Lower lobe of right lung (tissue), 2 donors: Measurements from ENCODE around the gene ZGRF1. TPM values are rescaled to one million over a fixed set of nuclear protein-coding genes. Genes with fewer than 3 reads are reported as not detected.
"Not testable (repeated sequence)": the region's sequence is repeated elsewhere in the genome, so short reads cannot be mapped to it uniquely, and the experiment has no call there.

Experiments
- ATAC-seq, 2 donors: fragments of 200-7000 bp; cut with Tn5 transposase; one replicate each; pipeline ENCODE4 v1.9.1; 2020 to 2022; ENCODE audit warnings: mild to moderate bottlenecking in 2 of 2, moderate library complexity in 2 of 2
- DNase-seq: peaks from one replicate; pipeline ENCODE4 v3.0.0-alpha.2; 2020
- H3K27ac ChIP-seq: fragments of 200-600 bp; one replicate; pipeline ENCODE4 v1.8.0; 2022
- H3K27me3 ChIP-seq: fragments of 200-600 bp; one replicate; pipeline ENCODE4 v1.8.0; 2022; ENCODE audit warnings: low read depth
- H3K36me3 ChIP-seq: fragments of 200-600 bp; one replicate; pipeline ENCODE4 v1.8.0; 2022; ENCODE audit warnings: mild to moderate bottlenecking
- H3K4me1 ChIP-seq: fragments of 200-600 bp; one replicate; pipeline ENCODE4 v1.8.0; 2022
- H3K4me3 ChIP-seq: fragments of 200-600 bp; one replicate; pipeline ENCODE4 v1.8.0; 2022; ENCODE audit warnings: mild to moderate bottlenecking
- H3K9me3 ChIP-seq: fragments of 200-600 bp; one replicate; pipeline ENCODE4 v1.8.0; 2022
- intact Hi-C: fragments of 100-400 bp; cut with DNase I; formaldehyde crosslinking; loops from one replicate; pipeline ENCODE4 v1.11.0; 2022
- total RNA-seq: library from RNA; stranded (reverse); fragmentation: NEBNext Ultra II Directional; extraction: Animal tissue kit (Norgen Biotek cat#: 25700); gene quantifications from one replicate; pipeline ENCODE4 v1.2.1, GENCODE V29; 2021
- TF ChIP-seq, protein P1 (sequence below): fragments of 200-600 bp; IDR thresholded peaks from one replicate; pipeline ENCODE4 v1.8.0; 2022; ENCODE audit warnings: antibody characterized with exemption, mild to moderate bottlenecking
- donor health status: DM: no; HTN: yes; CAD: no; lungs with severe emphysema.

ZGRF1 gene
- total RNA-seq, 1 donor from 2014 or later: 5.7 TPM

GRCh38 chr4:112560084-112560483 is 76.6 kb downstream of the ZGRF1 start:
- H3K27ac ChIP-seq: no peak overlapping the region
- DNase-seq (no peak), ATAC-seq (no peak)
- H3K4me3 ChIP-seq: no peak overlapping the region
- no peaks in the 10 kb centered on the region for H3K36me3 ChIP-seq
- TF ChIP-seq, protein P1, sequence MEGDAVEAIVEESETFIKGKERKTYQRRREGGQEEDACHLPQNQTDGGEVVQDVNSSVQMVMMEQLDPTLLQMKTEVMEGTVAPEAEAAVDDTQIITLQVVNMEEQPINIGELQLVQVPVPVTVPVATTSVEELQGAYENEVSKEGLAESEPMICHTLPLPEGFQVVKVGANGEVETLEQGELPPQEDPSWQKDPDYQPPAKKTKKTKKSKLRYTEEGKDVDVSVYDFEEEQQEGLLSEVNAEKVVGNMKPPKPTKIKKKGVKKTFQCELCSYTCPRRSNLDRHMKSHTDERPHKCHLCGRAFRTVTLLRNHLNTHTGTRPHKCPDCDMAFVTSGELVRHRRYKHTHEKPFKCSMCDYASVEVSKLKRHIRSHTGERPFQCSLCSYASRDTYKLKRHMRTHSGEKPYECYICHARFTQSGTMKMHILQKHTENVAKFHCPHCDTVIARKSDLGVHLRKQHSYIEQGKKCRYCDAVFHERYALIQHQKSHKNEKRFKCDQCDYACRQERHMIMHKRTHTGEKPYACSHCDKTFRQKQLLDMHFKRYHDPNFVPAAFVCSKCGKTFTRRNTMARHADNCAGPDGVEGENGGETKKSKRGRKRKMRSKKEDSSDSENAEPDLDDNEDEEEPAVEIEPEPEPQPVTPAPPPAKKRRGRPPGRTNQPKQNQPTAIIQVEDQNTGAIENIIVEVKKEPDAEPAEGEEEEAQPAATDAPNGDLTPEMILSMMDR: no peak
- H3K27me3 ChIP-seq: no peaks in the 10 kb centered on the region
- no peaks in the 10 kb centered on the region for H3K4me1 ChIP-seq
- H3K9me3 ChIP-seq: no peaks in the 10 kb centered on the region
- intact Hi-C loops: no loop called here

DNA sequence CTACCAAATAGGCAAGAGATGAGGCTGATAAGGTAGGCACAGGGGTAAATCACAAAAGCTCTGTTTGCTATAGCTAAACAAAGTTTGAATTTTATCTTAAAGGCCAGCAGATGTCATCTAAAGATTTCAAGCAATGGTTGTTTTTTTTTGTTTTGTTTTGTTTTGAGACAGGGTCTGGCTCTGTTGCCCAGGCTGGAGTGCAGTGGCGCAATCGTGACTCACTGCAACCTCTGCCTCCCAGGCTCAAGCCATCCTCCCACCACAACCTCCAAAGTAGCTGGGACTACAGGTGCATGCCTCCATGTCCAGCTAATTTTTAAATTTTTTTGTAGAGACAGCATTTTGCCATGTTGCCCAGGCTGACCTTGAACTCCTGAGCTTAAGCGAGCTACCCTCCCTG is 77.7 kb downstream of the ZGRF1 start:
- TF ChIP-seq, protein P1: no peak
- H3K9me3 ChIP-seq: no peaks in the 10 kb centered on the region
- H3K36me3 ChIP-seq: no peaks in the 10 kb centered on the region
- H3K27ac ChIP-seq: no peak overlapping the region
- H3K27me3 ChIP-seq: no peaks in the 10 kb centered on the region
- no peak overlapping the region for H3K4me3 ChIP-seq
- no peaks in the 10 kb centered on the region for H3K4me1 ChIP-seq
- DNase-seq (no peak), ATAC-seq (no peak)
- intact Hi-C loops: no loop called here

GRCh38 chr4:112557676-112558411 is 78.9 kb downstream of the ZGRF1 start:
- no peaks in the 10 kb centered on the region for H3K36me3 ChIP-seq
- ATAC-seq (no peak), DNase-seq (no peak)
- no peaks in the 10 kb centered on the region for H3K27me3 ChIP-seq
- no peaks in the 10 kb centered on the region for H3K4me1 ChIP-seq
- no peak overlapping the region for H3K4me3 ChIP-seq
- TF ChIP-seq, protein P1: no peak
- H3K27ac ChIP-seq: no peak overlapping the region
- intact Hi-C loops: no loop called here
- H3K9me3 ChIP-seq: no peaks in the 10 kb centered on the region

GRCh38 chr4:112554271-112554670 is 82.4 kb downstream of the ZGRF1 start:
- ATAC-seq, H3K36me3 ChIP-seq, H3K4me1 ChIP-seq, H3K27ac ChIP-seq, intact Hi-C loops, H3K4me3 ChIP-seq, H3K27me3 ChIP-seq, H3K9me3 ChIP-seq, DNase-seq: not testable (repeated sequence)

GRCh38 chr4:112552668-112553067 is 84.0 kb downstream of the ZGRF1 start:
- Histone ChIP-seq H3K9me3 (no peaks in the 10 kb centered on the region), H3K4me3 (no peak overlapping the region), H3K27ac (no peak overlapping the region), H3K4me1 (no peaks in the 10 kb centered on the region), H3K36me3 (no peaks in the 10 kb centered on the region), H3K27me3 (no peaks in the 10 kb centered on the region)
- intact Hi-C loops: no loop called here
- TF ChIP-seq, protein P1: no peak
- no peak for ATAC-seq
- no peak for DNase-seq

GRCh38 chr4:112550728-112551127 is 86.0 kb downstream of the ZGRF1 start:
- ATAC-seq: no peak
- Histone ChIP-seq H3K9me3 (no peaks in the 10 kb centered on the region), H3K36me3 (no peaks in the 10 kb centered on the region), H3K27me3 (no peaks in the 10 kb centered on the region), H3K4me3 (no peak overlapping the region), H3K27ac (no peak overlapping the region), H3K4me1 (no peaks in the 10 kb centered on the region)
- no peak for DNase-seq
- TF ChIP-seq, protein P1: no peak
- intact Hi-C loops: no loop called here
